C4-2B (cell line): ENCODE measurements around the gene ACOT8.

Experiments used
- ZFX ChIP-seq: fragments of 450-650 bp; IDR thresholded peaks from 2 replicates; pipeline ENCODE4 v1.6.1; 2017
- TF ChIP-seq, protein P1 (sequence below): fragments of 450-650 bp; conservative IDR thresholded peaks from 2 replicates; pipeline ENCODE4 v1.5.1; 2017; ENCODE audit warnings: mild to moderate bottlenecking

DNA sequence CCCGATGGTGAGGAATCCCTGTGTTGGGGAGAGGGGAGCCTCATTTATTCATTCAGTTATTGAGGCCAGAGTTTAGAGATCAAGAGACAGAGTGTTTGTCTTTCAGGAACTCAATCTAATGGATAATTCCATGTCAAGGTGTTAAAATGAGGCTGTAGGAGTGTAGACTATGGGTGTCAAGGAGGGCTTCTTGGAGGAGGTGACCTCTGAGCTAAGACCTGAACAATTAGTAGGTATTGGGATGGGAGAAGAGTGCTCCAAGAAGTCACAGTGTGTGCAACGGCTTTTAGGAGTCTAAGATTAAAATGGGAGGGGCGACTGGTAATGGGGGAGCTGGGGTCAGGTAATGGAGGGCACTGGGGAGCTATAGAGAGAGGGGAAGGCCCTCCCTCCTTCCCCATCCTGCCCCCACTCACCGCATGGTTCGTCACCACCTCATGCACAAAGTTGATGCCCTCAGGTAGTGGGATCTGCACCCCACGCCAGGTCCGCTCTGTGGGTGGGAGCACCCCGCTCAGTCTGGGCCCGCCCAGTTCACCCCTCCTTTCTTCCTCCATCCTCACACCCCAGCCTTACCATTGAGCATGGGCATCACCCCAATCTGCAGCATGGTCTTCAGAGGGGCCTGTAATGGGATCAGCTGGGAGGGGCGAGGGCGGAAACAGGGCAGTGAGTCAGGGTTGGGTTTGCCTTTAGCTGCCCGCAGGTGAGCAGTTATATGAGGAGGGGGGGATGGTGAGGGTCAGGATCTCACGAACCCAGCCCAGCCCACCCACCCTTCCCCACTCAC lies 42.0 kb upstream of the ACOT8 start:
- TF ChIP-seq, protein P1, sequence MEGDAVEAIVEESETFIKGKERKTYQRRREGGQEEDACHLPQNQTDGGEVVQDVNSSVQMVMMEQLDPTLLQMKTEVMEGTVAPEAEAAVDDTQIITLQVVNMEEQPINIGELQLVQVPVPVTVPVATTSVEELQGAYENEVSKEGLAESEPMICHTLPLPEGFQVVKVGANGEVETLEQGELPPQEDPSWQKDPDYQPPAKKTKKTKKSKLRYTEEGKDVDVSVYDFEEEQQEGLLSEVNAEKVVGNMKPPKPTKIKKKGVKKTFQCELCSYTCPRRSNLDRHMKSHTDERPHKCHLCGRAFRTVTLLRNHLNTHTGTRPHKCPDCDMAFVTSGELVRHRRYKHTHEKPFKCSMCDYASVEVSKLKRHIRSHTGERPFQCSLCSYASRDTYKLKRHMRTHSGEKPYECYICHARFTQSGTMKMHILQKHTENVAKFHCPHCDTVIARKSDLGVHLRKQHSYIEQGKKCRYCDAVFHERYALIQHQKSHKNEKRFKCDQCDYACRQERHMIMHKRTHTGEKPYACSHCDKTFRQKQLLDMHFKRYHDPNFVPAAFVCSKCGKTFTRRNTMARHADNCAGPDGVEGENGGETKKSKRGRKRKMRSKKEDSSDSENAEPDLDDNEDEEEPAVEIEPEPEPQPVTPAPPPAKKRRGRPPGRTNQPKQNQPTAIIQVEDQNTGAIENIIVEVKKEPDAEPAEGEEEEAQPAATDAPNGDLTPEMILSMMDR = no peak
- TF ChIP-seq ZFX = no peak
